HG03103 (cell line): Measurements from ENCODE around the gene UGT1A3.

Source experiments
- ATAC-seq: cut with Tn5 transposase; IDR thresholded peaks from one replicate; pipeline ENCODE4 v1.9.1; 2021; ENCODE audit warnings: low read depth; ENCODE audit not compliant: unreplicated experiment

UGT1A3 gene

DNA sequence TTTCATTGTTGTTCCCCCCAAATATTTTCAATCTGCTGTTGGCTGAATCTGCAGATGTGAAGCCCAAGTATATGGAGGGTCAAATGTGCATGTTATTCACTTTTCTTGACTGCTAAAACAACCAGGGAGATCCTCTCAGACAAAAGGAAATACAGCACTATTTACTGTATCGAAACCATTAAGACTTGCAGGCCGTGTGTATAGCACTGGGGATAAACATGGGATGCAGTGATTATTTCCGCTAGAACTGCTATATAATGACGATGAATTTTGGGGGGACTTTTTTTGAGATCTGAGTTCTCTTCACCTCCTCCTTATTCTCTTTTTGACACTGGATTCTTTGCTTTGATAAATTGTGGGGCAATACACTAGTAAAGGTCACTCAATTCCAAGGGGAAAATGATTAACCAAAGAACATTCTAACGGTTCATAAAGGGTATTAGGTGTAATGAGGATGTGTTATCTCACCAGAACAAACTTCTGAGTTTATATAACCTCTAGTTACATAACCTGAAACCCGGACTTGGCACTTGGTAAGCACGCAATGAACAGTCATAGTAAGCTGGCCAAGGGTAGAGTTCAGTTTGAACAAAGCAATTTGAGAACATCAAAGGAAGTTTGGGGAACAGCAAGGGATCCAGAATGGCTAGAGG lies 27.7 kb downstream of the UGT1A3 start:
- ATAC-seq, result no peak

DNA sequence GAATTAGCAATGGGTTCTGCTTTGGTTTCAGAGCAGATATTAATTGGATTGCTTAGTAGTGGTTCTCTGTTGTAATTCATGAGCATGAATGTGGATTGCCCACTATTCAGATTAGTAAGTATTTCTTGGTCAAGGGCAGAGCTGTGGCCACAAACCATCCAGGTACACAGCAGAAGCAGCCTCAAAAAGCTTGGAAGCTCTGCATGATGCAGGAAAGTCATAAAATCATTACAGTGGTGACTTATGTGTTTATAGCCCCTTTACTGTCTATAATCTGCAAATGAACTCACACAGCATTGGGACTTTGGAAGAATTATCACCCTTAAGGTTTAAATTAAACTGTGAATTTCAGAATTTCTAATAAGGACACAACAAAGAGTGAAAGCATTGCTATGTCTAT lies 29.3 kb downstream of the UGT1A3 start:
- ATAC-seq, result no peak

DNA sequence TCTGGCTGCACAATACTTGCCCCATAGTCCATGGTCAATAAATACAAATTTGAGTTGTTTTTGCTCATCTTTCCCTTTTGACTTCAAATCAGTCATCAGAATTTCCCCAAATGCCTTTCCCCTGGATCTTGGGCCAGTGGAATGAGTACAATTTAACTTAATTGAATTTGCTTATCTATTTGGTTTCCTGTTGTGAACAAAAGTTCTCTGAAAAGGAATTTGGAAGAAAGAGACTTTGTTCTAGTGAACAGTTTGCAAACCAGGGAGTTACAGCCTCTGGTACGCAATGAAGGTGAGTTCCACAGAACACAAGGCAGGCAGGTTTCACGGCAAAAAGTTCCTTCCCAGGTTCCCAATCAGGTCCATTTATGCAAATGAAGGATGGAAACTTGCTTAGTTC lies 30.0 kb downstream of the UGT1A3 start:
- ATAC-seq, result no peak

DNA sequence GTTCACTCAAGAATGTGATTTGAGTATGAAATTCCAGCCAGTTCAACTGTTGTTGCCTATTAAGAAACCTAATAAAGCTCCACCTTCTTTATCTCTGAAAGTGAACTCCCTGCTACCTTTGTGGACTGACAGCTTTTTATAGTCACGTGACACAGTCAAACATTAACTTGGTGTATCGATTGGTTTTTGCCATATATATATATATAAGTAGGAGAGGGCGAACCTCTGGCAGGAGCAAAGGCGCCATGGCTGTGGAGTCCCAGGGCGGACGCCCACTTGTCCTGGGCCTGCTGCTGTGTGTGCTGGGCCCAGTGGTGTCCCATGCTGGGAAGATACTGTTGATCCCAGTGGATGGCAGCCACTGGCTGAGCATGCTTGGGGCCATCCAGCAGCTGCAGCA lies 31.2 kb downstream of the UGT1A3 start, which contains the start of gene UGT1A1:
Gene UGT1A1 (plus strand): TSS at position 228 of the 400 bp plus-strand sequence. CDS start 18 bp downstream, at position 246.
- ATAC-seq, result no peak

DNA sequence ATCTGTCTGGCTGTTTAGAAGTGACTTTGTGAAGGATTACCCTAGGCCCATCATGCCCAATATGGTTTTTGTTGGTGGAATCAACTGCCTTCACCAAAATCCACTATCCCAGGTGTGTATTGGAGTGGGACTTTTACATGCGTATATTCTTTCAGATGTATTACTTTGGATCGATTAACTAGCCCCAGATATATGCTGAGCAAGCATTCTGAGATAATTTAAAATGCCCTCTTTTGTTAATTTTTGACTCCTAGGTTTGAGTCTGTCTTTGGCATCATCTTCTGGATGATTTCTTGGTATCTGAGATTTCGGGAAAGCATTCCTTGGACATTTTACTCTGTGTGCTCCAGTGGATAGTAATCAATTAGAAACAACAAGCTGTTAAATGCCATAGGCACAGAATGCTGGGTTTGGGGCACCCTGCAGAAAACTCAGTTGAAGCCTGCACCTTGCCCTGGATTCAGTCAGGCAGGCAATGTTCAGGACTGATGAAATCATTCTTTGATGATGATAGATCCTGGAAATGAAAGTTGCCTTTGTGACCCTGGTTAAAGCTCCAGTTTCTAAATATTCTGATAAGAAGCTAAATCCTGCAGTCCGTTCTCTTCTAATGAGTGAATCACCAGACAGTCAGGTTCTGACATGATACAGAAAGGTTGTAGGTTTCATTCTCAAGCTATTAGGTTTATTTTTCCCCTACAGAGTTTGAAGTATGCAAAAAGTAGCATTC lies 32.4 kb downstream of the UGT1A3 start:
- no peak for ATAC-seq

DNA sequence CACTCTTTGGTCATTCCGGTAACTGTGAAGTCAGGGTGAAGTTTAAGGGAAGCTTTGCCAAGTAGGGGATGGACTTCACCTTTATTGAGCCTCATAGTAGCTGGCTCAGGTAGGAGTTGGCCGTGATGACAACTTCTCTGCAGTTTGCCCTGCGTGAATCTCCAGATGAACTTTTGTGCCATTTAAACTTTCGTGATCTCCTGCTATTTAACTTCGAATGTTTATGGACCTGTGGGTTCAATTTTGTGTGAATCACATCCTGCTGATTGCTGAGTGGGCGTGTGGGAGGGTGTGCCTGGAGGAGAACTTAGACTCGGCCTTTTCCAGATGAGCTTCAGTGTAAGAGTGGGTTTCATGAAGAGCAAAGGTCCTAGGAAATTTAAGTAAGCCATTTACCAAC lies 35.4 kb downstream of the UGT1A3 start:
- ATAC-seq, result no peak

DNA sequence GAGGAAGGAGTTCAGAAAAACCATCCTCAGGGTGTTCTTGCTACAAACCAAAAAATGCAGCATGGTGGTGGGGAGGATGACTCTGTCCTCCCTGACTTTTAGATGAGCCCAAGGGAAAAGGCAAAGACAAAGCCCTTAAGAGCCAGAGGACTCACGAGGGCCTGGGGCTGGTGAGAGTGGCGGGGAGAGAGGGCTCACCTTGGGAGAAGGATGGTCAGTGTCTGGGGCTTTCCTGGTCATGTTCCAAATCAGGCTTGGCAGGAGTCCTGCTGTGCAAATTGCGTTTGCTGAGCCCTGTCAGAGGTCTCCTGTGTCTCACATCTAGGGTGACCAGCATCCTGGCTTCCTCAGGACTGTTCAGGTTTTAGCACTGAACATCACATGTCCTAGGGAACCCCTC lies 35.9 kb downstream of the UGT1A3 start:
- no peak for ATAC-seq

DNA sequence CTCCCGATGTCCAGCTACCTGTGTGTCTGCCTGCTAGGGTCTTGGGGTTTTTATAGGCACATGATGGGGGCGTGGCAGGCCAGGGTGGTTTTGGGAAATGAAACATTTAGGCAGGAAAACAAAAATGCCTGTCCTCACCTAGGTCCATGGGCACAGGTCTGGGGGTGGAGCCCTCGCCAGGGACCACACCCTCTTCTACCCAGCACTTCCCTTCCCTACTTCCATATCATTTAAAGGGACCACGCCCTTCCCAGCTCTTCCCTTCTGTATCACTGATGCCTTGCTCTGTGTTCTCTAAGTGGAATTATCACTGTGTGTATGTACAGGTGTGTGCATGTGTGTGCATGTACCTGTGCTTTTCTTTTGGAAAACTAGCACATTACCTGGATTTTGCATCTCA lies 37.6 kb downstream of the UGT1A3 start:
- ATAC-seq, result no peak

DNA sequence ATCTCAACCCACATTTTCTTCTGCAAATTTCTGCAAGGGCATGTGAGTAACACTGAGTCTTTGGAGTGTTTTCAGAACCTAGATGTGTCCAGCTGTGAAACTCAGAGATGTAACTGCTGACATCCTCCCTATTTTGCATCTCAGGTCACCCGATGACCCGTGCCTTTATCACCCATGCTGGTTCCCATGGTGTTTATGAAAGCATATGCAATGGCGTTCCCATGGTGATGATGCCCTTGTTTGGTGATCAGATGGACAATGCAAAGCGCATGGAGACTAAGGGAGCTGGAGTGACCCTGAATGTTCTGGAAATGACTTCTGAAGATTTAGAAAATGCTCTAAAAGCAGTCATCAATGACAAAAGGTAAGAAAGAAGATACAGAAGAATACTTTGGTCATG lies 39.2 kb downstream of the UGT1A3 start:
- no peak for ATAC-seq

DNA sequence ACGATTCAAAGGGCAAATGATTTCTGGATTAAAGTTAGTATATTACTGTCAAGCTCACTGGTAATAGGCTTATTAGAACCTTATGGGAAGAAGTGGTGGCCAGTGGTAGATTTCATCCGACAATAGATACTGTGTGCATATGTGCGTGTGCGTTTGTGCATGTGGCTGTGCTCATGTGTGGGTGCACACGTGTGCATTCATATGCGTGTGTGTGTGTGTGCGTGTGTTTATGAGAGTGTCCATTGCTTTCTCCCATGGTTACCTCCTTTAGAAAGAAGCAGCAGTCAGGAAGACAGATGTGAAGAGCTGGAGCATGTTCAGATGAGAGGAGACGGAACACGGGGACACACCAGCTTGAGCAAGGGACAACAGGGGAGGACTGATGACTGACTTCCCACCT lies 40.4 kb downstream of the UGT1A3 start:
- ATAC-seq, result no peak

DNA sequence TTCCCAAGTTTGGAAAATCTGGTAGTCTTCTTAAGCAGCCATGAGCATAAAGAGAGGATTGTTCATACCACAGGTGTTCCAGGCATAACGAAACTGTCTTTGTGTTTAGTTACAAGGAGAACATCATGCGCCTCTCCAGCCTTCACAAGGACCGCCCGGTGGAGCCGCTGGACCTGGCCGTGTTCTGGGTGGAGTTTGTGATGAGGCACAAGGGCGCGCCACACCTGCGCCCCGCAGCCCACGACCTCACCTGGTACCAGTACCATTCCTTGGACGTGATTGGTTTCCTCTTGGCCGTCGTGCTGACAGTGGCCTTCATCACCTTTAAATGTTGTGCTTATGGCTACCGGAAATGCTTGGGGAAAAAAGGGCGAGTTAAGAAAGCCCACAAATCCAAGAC lies 43.3 kb downstream of the UGT1A3 start:
- no peak for ATAC-seq

DNA sequence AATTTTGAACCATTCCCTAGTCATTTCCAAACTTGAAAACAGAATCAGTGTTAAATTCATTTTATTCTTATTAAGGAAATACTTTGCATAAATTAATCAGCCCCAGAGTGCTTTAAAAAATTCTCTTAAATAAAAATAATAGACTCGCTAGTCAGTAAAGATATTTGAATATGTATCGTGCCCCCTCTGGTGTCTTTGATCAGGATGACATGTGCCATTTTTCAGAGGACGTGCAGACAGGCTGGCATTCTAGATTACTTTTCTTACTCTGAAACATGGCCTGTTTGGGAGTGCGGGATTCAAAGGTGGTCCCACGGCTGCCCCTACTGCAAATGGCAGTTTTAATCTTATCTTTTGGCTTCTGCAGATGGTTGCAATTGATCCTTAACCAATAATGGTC lies 43.7 kb downstream of the UGT1A3 start:
- ATAC-seq, result no peak

DNA sequence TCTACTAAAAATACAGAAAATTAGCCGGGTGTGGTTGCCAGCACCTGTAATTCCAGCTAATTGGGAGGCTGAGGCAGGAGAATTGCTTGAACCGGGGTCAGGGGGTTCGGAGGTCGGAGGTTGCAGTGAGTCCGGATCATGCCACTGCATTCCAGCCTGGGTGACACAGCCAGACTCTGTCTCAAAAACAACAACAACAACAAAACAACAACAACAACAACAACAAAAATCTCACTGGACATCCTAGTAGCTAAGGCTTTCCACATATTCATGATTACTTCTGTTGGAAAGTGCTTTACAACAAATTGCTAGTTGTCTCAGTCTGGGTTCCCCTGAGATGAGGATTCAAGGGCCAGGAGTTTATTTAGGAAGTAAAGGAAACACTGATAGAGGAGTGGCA lies 45.0 kb downstream of the UGT1A3 start:
- no peak for ATAC-seq

DNA sequence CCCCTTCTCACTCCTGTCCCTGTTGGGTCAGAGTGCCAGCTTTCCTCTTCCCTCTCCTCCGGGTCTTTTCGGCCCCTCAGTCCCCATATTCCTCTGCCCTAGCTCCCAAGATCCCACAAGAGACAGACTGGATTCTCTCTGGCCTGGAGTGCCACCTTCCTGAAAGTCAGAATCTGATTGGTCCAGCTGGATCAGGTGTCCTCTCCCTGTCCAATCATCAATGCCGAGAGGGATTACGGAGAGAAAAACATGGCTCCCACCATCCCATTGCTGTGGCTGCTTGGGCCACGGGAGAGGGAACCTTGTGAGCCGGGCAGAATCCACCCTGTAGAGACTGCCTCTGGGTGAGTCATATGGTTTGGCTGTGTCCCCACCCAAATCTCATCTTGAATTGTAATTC lies 46.6 kb downstream of the UGT1A3 start:
- no peak for ATAC-seq

DNA sequence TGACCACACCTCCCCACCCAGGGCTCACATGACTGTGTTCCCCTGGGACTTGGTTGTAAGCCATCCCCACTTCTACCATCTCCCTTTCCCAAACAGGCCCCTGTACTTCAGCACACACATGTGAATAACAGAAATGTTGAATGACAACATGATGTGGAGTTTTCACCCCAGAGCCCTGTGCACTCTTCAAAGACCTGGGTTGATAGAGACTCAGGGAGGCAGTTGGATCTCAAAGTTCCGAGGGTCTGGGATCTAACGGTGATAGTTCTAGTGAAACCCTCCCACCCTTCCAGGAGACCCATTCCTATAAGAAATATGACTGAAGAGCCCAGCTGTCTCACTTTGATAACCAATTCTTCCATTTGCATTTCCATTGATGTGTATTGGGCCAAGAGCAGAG lies 49.2 kb downstream of the UGT1A3 start, which contains the start of gene MROH2A:
Gene MROH2A (plus strand): TSS at position 301 of the 400 bp plus-strand sequence. CDS start 1,029 bp downstream, outside the sequence.
- no peak for ATAC-seq

DNA sequence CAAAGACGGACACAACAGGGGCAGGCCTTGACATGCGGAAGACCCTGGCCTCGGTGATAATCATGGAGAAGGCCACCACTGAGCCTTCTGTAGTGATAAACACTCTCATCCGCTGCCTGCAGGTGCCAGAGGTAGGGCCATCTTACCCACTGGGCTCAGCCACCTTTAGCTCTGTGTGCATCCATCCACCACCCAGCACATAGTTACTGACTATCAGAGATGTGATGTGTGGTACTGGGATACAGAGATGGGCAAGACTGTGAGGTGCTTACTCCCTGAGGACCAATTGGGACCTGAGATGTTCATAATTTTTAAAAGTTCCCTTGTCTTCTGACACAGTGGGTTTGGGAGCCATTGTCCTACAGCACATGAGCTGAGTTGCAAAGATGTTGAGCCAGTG lies 50.9 kb downstream of the UGT1A3 start:
- no peak for ATAC-seq

DNA sequence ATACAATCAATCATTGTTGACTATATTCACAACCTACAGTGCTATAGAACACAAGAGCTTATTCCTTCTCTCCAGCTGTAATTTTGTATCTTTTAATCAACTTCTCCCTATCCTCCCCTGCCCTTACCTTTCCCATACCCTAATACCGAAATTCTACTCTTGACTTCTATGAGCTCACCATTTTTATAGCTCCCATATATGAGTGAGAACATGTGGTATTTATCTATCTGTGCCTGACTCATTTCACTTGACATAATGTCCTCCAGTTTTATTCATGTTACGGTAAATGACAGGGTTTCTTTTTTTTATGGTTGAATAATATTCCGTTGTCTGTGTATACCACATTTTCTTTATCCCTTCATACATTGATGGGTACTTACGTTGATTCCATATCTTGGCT lies 51.9 kb downstream of the UGT1A3 start:
- ATAC-seq, result no peak

DNA sequence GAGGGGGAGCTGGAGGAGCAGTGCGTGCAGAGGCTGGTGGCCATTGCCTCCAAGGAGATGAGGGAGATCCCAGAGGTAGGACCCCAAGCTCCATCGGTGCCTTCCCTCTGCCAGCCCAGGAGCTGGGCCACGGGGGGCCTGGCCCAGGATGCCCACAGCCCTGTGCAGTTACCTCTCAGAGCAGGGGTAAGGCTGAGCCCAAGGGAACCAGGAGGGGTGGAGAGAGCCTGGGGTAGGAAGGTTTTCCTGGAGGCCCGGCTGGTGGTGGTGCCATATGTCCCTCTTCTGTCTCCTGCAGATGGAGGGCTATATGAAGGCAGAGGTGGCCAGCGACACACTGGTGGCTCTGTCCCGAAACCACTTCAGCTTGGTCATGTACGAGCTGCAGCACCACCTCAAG lies 60.7 kb downstream of the UGT1A3 start:
- no peak for ATAC-seq

DNA sequence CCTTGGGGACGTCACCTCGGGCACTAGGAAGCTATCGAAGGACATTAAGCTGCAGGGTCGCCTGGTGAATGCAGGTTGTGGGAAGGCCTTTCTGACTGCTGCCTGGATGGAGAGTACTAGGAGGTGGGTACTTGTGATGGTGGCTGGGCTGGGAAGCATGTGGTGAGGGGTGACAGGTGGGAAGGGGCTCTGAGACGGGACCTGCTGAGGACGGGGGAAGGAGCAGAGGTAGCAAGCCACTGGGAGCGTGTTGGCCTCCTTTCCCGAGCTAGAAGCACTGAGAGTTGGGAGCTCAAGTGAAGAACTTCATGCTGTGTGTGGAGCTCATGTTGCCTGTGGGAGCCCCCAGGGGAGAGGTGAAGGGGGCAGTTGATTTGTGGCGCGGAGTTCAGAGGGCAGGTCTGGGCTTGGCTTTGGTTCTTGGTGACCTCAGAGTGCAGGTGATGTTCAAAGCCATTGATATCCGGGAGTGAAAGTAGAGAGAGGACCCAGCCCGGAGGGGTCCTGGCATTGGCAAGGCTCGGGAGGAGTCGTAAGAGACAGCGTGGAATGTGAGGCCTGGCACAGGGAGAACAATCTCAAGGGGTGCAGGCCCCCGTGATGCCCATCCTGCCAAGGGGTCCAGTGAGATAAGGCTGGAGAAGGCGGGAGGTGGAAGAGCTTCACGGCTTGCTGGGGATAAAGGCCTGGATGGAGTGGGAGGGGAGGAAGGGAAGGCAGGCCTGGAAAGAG lies 62.5 kb downstream of the UGT1A3 start:
- no peak for ATAC-seq

DNA sequence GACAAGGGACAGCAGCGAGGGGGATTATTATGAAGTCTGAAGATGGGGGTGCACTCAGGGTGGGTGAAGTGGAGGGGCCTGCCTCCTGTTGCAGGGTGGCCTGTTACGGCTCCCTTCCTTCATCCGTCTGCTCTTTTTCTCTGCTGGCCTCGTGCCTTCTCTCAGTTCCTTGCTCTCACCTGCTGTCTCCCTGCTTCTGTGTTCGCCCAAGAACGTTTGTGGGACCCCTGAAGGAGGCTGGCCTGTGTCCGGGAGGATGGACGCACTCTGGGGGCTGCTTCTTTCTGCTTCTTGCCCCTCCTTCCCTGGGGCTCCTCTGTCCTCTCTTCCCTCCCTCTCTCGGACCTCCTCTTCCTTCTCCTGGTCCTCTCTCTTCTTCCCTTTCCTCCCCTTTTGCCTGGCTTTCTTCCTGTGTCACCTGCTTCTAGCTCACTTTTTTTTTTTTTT lies 63.1 kb downstream of the UGT1A3 start:
- ATAC-seq, result no peak

DNA sequence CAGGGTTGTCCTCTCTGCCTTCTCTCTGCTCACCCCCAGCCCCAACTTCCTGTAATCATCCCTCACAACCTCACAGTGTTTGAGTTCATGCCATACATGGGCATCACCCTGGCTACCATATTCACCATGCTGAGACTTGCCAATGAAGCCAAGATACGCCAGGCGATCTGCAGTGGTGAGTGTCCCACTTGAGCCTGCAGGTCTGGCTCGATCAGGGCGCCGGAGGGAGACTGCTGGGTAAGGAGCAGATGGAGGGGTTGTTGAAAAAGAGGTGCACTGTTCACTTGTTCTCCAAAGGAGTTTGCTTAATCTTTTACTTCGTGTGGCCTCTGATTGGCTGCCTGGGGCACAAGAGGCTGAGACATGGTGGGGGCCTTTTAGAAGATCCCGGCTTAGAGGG lies 63.9 kb downstream of the UGT1A3 start:
- no peak for ATAC-seq
